Hepatocyte (in vitro differentiated cells): ENCODE results near the gene TMEM135. TPM values are rescaled to one million over a fixed set of nuclear protein-coding genes. Genes with fewer than 3 reads are reported as not detected.
"Not testable (repeated sequence)": the region's sequence is repeated elsewhere in the genome, so short reads cannot be mapped to it uniquely, and the experiment has no call there.

ENCODE experiments used
- DNase-seq: peaks from one replicate; pipeline ENCODE4 v3.0.0-alpha.2; 2016; ENCODE audit warnings: low spot score
- H2AFZ ChIP-seq: fragments of 200-600 bp; sonication (generic); 2 replicates; pipeline ENCODE4 v1.6.0; 2016; ENCODE audit warnings: antibody characterized with exemption, mild to moderate bottlenecking
- H3K27ac ChIP-seq: fragments of 200-600 bp; sonication (generic); 2 replicates; pipeline ENCODE4 v1.5.1; 2016; ENCODE audit warnings: mild to moderate bottlenecking
- H3K27me3 ChIP-seq: fragments of 200-600 bp; sonication (generic); 2 replicates; pipeline ENCODE4 v1.6.1; 2016
- H3K36me3 ChIP-seq: fragments of 200-600 bp; sonication (generic); replicated peaks from 2 replicates; pipeline ENCODE4 v1.5.1; 2016; ENCODE audit warnings: low read depth; ENCODE audit not compliant: insufficient read depth
- H3K4me1 ChIP-seq: fragments of 200-600 bp; sonication (generic); 2 replicates; pipeline ENCODE4 v1.5.1; 2016; ENCODE audit warnings: mild to moderate bottlenecking, moderate library complexity; ENCODE audit not compliant: insufficient read depth
- H3K4me2 ChIP-seq: fragments of 200-600 bp; sonication (generic); 2 replicates; pipeline ENCODE4 v1.6.0; 2016
- H3K4me3 ChIP-seq: fragments of 200-600 bp; sonication (generic); 2 replicates; pipeline ENCODE4 v1.5.1; 2016; ENCODE audit warnings: mild to moderate bottlenecking
- H3K79me2 ChIP-seq: fragments of 200-600 bp; sonication (generic); 2 replicates; pipeline ENCODE4 v1.6.0; 2017; ENCODE audit warnings: mild to moderate bottlenecking
- H3K9me2 ChIP-seq: fragments of 200-600 bp; sonication (generic); replicated peaks from 2 replicates; pipeline ENCODE4 v1.6.0; 2017; ENCODE audit warnings: mild to moderate bottlenecking; ENCODE audit not compliant: insufficient read depth
- H3K9me3 ChIP-seq: fragments of 200-600 bp; sonication (generic); 2 replicates; pipeline ENCODE4 v1.5.1; 2016; ENCODE audit warnings: low read depth, mild to moderate bottlenecking
- H4K20me1 ChIP-seq: fragments of 200-600 bp; sonication (generic); 2 replicates; pipeline ENCODE4 v1.6.0; 2016; ENCODE audit warnings: mild to moderate bottlenecking; ENCODE audit not compliant: insufficient read depth, poor library complexity, severe bottlenecking
- EZH2 ChIP-seq: fragments of 200-600 bp; sonication (generic); IDR thresholded peaks from 2 replicates; pipeline ENCODE4 v1.6.1; 2016; ENCODE audit warnings: antibody characterized with exemption, mild to moderate bottlenecking, borderline replicate concordance
- EZH2phosphoT487 ChIP-seq: fragments of 200-600 bp; sonication (generic); IDR thresholded peaks from one replicate; pipeline ENCODE4 v1.6.1; 2018; ENCODE audit warnings: antibody characterized with exemption, mild to moderate bottlenecking, low read depth, moderate library complexity; ENCODE audit not compliant: unreplicated experiment, severe bottlenecking
- WGBS: methylation state at CpG from one replicate; pipeline ENCODE4 v1.1.6; 2016; ENCODE audit warnings: low lambda C conversion rate; ENCODE audit errors: missing lambda C conversion rate; 5-methylcytosine and 5-hydroxymethylcytosine counted together
- polyA plus RNA-seq: library from polyadenylated mRNA; unstranded; fragments of >200 nt; fragmentation: Nextera tagmentation; extraction: Ambion mirVana; gene quantifications from 2 replicates; pipeline ENCODE4 v1.2.1, GENCODE V29; 2016
- total RNA-seq: library from RNA; depleted of rRNA; stranded (reverse); fragments of >200 nt; gene quantifications from 2 replicates; pipeline ENCODE4 v1.2.3, GENCODE V29; 2014
- TF ChIP-seq, protein P1 (sequence below): fragments of 200-600 bp; sonication (generic); IDR thresholded peaks from 2 replicates; pipeline ENCODE4 v1.5.1; 2016; ENCODE audit warnings: antibody characterized with exemption, mild to moderate bottlenecking; ENCODE audit not compliant: poor library complexity

TMEM135 gene
- total and polyA plus RNA-seq, 2 experiments from 2014 or later = 26.7 to 52.0 TPM

DNA sequence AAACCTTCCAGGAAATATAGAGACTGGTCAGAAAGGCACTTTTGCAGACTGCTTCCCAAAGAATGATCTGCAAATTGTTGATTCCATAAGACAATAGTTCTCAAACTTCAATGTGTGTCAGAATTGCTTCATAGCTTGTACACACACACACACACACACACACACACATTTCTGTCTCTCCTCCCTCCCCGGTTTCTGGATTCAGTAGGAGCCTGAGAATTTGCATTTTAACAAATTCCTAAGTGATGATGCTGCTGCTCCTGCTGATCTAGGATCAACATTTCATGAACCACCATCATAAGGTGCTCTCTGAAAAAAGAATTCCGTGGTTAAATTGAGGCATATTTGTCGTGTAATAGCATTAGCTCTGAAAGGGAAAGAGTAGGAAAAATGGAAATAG lies 47.2 kb upstream of the TMEM135 start:
- H3K79me2 ChIP-seq = no peaks in the 10 kb centered on the region
- H3K4me1 ChIP-seq = no peaks in the 10 kb centered on the region
- H2AFZ ChIP-seq = no peak overlapping the region
- no peaks in the 10 kb centered on the region for H3K9me3 ChIP-seq
- no peaks in the 10 kb centered on the region for H3K9me2 ChIP-seq
- no peaks in the 10 kb centered on the region for H3K36me3 ChIP-seq
- 23% methylated on average over 3 of the region's 3 CpGs for WGBS
- H4K20me1 ChIP-seq = no peaks in the 10 kb centered on the region
- H3K27me3 ChIP-seq = no peaks in the 10 kb centered on the region
- no peak overlapping the region for H3K4me3 ChIP-seq
- DNase-seq = peak; percentile 29
- TF ChIP-seq, protein P1, sequence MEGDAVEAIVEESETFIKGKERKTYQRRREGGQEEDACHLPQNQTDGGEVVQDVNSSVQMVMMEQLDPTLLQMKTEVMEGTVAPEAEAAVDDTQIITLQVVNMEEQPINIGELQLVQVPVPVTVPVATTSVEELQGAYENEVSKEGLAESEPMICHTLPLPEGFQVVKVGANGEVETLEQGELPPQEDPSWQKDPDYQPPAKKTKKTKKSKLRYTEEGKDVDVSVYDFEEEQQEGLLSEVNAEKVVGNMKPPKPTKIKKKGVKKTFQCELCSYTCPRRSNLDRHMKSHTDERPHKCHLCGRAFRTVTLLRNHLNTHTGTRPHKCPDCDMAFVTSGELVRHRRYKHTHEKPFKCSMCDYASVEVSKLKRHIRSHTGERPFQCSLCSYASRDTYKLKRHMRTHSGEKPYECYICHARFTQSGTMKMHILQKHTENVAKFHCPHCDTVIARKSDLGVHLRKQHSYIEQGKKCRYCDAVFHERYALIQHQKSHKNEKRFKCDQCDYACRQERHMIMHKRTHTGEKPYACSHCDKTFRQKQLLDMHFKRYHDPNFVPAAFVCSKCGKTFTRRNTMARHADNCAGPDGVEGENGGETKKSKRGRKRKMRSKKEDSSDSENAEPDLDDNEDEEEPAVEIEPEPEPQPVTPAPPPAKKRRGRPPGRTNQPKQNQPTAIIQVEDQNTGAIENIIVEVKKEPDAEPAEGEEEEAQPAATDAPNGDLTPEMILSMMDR = no peak
- no peak for TF ChIP-seq EZH2phosphoT487
- no peak for TF ChIP-seq EZH2
- H3K4me2 ChIP-seq = no peak overlapping the region
- no peak overlapping the region for H3K27ac ChIP-seq

DNA sequence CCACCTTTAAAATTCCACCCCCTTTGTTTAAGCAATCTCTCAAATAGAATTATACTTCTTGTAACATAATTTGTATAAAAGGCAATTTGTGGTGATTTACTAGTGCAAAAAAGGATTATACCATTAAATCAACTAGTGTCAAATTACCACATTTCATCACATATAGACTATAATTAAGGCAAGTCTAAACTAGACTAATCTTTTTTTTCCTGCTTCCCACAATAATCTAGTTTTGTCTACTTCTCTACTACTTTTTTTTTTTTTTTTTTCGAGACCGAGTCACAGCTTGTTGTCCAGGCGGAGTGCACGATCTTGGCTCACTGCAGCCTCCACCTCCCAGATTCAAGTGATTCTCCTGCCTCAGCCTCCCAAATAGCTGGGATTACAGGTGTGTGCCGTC lies 46.4 kb upstream of the TMEM135 start:
- Histone ChIP-seq H2AFZ (no peak overlapping the region), H4K20me1 (no peaks in the 10 kb centered on the region), H3K9me2 (no peaks in the 10 kb centered on the region), H3K9me3 (no peaks in the 10 kb centered on the region), H3K4me1 (no peaks in the 10 kb centered on the region), H3K79me2 (no peaks in the 10 kb centered on the region), H3K36me3 (no peaks in the 10 kb centered on the region), H3K27me3 (no peaks in the 10 kb centered on the region), H3K4me3 (no peak overlapping the region), H3K4me2 (no peak overlapping the region), H3K27ac (no peak overlapping the region)
- 98% methylated on average over 5 of the region's 5 CpGs for WGBS
- no peak for DNase-seq
- TF ChIP-seq, protein P1 = no peak
- no peak for TF ChIP-seq EZH2phosphoT487
- TF ChIP-seq EZH2 = no peak

DNA sequence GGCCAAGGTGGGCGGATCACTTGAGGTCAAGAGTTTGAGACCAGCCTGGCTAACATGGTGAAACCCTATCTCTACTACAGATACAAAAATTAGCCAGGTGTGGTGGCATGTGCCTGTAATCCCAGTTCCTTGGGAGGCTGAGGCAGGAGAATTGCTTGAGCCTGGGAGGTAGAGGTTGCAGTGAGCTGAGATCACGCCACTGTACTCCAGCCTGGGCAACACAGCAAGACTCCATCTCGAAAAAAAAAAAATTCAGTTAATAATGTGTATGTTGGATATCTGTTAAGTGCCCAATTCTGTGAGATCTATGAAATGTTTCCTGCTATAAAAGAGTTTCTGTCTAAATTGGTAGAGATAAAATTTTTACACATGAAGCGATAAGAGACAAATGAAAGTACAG lies 45.4 kb upstream of the TMEM135 start:
- H3K27ac ChIP-seq, H2AFZ ChIP-seq, DNase-seq, H3K9me3 ChIP-seq, H3K4me3 ChIP-seq, H3K36me3 ChIP-seq, H3K79me2 ChIP-seq, H3K27me3 ChIP-seq, H3K4me1 ChIP-seq, H3K4me2 ChIP-seq, H3K9me2 ChIP-seq, H4K20me1 ChIP-seq: not testable (repeated sequence)
- 96% methylated on average over 4 of the region's 4 CpGs for WGBS

DNA sequence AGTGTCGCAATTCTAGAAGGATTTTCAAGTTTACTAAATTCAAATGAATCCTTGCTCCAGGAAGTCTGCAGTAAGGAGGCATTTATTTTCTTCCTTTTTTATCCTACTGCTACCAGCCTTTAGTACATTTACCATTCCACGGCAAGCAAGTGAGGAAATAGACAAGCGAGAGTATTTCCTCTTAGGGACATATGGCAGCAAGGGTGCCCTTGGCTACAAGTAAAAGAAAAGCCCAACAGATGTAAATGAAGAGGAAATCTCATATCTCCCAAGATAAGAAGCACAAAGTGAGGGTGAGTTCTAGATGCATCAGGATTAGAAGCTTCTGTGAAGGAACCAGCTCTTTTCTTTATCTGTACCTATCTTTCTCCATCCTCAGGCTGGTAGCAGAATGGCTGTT lies 44.7 kb upstream of the TMEM135 start:
- TF ChIP-seq EZH2phosphoT487 (no peak), EZH2 (no peak)
- TF ChIP-seq, protein P1 = no peak

More for the DNA sequence above, 44.7 kb upstream of the TMEM135 start:
- Histone ChIP-seq H2AFZ (no peak overlapping the region), H3K4me1 (no peaks in the 10 kb centered on the region), H3K27me3 (no peaks in the 10 kb centered on the region), H3K27ac (no peak overlapping the region), H3K4me3 (no peak overlapping the region), H3K9me2 (no peaks in the 10 kb centered on the region), H4K20me1 (no peaks in the 10 kb centered on the region), H3K36me3 (no peaks in the 10 kb centered on the region), H3K9me3 (no peaks in the 10 kb centered on the region), H3K79me2 (no peaks in the 10 kb centered on the region), H3K4me2 (no peak overlapping the region)
- WGBS = 79% methylated on average over 3 of the region's 3 CpGs
- DNase-seq = no peak
